MM.1S (cell line): ENCODE measurements around the gene ZNF398.

Experiments
- DNase-seq: peaks from one replicate; pipeline ENCODE4 v3.0.0-alpha.2; 2015
- H2AFZ ChIP-seq: fragments of 300-600 bp; sonication (generic); 2 replicates; pipeline ENCODE4 v1.6.0; 2016; ENCODE audit warnings: antibody characterized with exemption, low read length
- H3F3A ChIP-seq: fragments of 300-600 bp; sonication (generic); 2 replicates; pipeline ENCODE4 v1.6.1; 2016; ENCODE audit warnings: mild to moderate bottlenecking, antibody characterized with exemption, low read length, moderate library complexity, mixed read lengths; ENCODE audit not compliant: insufficient read depth
- H3K27ac ChIP-seq: fragments of 300-600 bp; sonication (generic); 2 replicates; pipeline ENCODE4 v1.5.1; 2016; ENCODE audit warnings: mild to moderate bottlenecking, low read length
- H3K27me3 ChIP-seq: fragments of 300-600 bp; sonication (generic); replicated peaks from 2 replicates; pipeline ENCODE4 v1.6.0; 2016; ENCODE audit warnings: low read length; ENCODE audit not compliant: insufficient read depth
- H3K36me3 ChIP-seq: fragments of 300-600 bp; sonication (generic); replicated peaks from 2 replicates; pipeline ENCODE4 v1.6.1; 2016; ENCODE audit warnings: mild to moderate bottlenecking, low read length, mixed read lengths; ENCODE audit not compliant: insufficient read depth
- H3K4me1 ChIP-seq: fragments of 300-600 bp; sonication (generic); 2 replicates; pipeline ENCODE4 v1.6.1; 2016; ENCODE audit warnings: low read length, mixed read lengths
- H3K4me2 ChIP-seq: fragments of 300-600 bp; sonication (generic); 2 replicates; pipeline ENCODE4 v1.6.0; 2016; ENCODE audit warnings: low read depth, low read length
- H3K4me3 ChIP-seq: fragments of 300-600 bp; sonication (generic); 2 replicates; pipeline ENCODE4 v1.5.1; 2016; ENCODE audit warnings: low read length, mixed read lengths
- H3K79me2 ChIP-seq: fragments of 300-600 bp; sonication (generic); 2 replicates; pipeline ENCODE4 v1.6.1; 2016; ENCODE audit warnings: mixed run types, low read length, mixed read lengths
- H3K9ac ChIP-seq: fragments of 300-600 bp; sonication (generic); 2 replicates; pipeline ENCODE4 v1.6.1; 2016; ENCODE audit warnings: low read length, mixed read lengths
- H3K9me2 ChIP-seq: fragments of 300-600 bp; sonication (generic); replicated peaks from 2 replicates; pipeline ENCODE4 v1.6.1; 2016; ENCODE audit warnings: mild to moderate bottlenecking, low read length, mixed read lengths; ENCODE audit not compliant: insufficient read depth
- H3K9me3 ChIP-seq: fragments of 300-600 bp; sonication (generic); replicated peaks from 2 replicates; pipeline ENCODE4 v1.6.1; 2016; ENCODE audit warnings: mild to moderate bottlenecking, low read length, mixed read lengths; ENCODE audit not compliant: insufficient read depth
- H4K20me1 ChIP-seq: fragments of 300-600 bp; sonication (generic); 2 replicates; pipeline ENCODE4 v1.6.1; 2016; ENCODE audit warnings: mild to moderate bottlenecking, low read length, moderate library complexity, mixed read lengths; ENCODE audit not compliant: insufficient read depth
- EZH2 ChIP-seq: fragments of 300-600 bp; sonication (generic); optimal IDR thresholded peaks from 2 replicates; pipeline ENCODE3; 2017; ENCODE audit warnings: low read depth, mild to moderate bottlenecking, antibody characterized with exemption, low read length, mixed read lengths
- EZH2phosphoT487 ChIP-seq: fragments of 300-600 bp; sonication (generic); IDR thresholded peaks from 2 replicates; pipeline ENCODE4 v1.6.1; 2018; ENCODE audit warnings: antibody characterized with exemption, low read length
- TF ChIP-seq, protein P1 (sequence below): fragments of 300-600 bp; sonication (generic); IDR thresholded peaks from 2 replicates; pipeline ENCODE4 v1.5.1; 2016; ENCODE audit warnings: antibody characterized with exemption, low read length, mixed read lengths

The ZNF398 gene

DNA sequence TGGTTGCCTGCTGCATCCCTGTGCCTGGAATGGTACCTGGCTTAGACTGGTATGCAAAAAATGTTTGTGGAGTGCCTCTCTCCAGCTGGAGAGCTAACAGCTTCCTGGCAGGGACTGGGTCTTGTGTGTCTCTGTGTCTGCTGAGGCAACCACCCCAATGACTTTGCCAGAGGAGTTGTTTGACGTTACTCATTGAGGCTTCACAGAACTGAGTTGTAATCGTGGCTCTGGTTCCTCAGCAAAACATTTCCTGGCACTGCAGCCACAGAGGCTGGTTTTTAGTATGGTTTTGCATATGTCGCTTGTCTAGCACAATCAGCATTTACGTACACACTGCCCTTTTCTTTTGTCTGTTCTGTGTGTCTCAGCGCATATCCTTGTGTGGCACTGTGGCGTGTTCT lies 55.6 kb downstream of the ZNF398 start:
- Histone ChIP-seq H3K4me1 (no peaks in the 10 kb centered on the region), H2AFZ (no peak overlapping the region), H3K9me2 (no peaks in the 10 kb centered on the region), H3K4me2 (no peak overlapping the region), H3K27me3 (no peaks in the 10 kb centered on the region), H4K20me1 (no peaks in the 10 kb centered on the region; the same call in 1 of the 2 replicates), H3K27ac (no peak overlapping the region), H3K79me2 (peaks cover 59% of the 10 kb centered on the region), H3K36me3 (peaks cover 33% of the 10 kb centered on the region), H3F3A (no peaks in the 10 kb centered on the region), H3K4me3 (no peak overlapping the region), H3K9ac (no peak overlapping the region), H3K9me3 (no peaks in the 10 kb centered on the region)
- TF ChIP-seq EZH2phosphoT487 (no peak), EZH2 (no peak)
- TF ChIP-seq, protein P1, sequence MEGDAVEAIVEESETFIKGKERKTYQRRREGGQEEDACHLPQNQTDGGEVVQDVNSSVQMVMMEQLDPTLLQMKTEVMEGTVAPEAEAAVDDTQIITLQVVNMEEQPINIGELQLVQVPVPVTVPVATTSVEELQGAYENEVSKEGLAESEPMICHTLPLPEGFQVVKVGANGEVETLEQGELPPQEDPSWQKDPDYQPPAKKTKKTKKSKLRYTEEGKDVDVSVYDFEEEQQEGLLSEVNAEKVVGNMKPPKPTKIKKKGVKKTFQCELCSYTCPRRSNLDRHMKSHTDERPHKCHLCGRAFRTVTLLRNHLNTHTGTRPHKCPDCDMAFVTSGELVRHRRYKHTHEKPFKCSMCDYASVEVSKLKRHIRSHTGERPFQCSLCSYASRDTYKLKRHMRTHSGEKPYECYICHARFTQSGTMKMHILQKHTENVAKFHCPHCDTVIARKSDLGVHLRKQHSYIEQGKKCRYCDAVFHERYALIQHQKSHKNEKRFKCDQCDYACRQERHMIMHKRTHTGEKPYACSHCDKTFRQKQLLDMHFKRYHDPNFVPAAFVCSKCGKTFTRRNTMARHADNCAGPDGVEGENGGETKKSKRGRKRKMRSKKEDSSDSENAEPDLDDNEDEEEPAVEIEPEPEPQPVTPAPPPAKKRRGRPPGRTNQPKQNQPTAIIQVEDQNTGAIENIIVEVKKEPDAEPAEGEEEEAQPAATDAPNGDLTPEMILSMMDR: no peak
- DNase-seq: no peak

DNA sequence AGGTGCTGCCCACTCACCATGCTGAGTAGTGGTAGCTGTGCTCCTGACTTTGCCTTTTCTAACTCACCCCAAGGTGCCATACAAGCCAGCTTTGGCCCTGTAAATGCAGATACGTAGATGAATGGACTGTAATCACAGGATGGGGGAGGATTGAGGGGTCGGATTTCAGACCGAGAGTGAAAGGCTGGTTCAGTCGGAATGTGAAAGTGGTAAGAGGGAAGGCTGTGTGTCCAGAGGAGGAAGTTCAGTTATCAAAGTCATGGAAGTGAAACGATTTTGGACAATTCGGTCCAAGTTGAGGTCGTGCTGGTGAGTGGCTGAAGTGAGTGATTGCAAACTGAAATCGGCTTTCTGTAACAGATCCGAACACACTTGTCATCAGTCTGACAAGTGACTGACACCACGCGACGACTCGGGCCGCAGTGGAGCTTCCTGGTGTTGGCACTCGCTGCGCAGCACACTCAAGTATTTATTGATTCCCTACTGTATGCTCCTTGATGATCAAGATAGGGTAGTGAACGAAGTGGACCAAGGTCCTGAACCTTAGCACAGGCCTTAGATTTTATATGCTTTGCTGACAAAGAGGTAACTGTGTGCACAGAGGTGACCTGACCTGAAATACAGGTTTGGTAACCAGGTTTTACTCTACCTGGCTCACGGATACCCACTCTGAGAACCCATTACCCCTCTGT lies 58.6 kb downstream of the ZNF398 start:
- no peaks in the 10 kb centered on the region for H3K4me1 ChIP-seq
- H3K4me3 ChIP-seq: no peak overlapping the region
- H3K9ac ChIP-seq: no peak overlapping the region
- H2AFZ ChIP-seq: no peak overlapping the region
- no peaks in the 10 kb centered on the region for H3K9me2 ChIP-seq
- H3K4me2 ChIP-seq: no peak overlapping the region
- no peaks in the 10 kb centered on the region; the same call in 1 of the 2 replicates for H4K20me1 ChIP-seq
- peaks cover 32% of the 10 kb centered on the region for H3K79me2 ChIP-seq
- no peak for DNase-seq
- no peaks in the 10 kb centered on the region for H3F3A ChIP-seq
- H3K27ac ChIP-seq: no peak overlapping the region
- TF ChIP-seq EZH2: no peak
- TF ChIP-seq, protein P1: no peak
- no peak for TF ChIP-seq EZH2phosphoT487
- no peaks in the 10 kb centered on the region for H3K9me3 ChIP-seq
- H3K36me3 ChIP-seq: peaks cover 29% of the 10 kb centered on the region
- no peaks in the 10 kb centered on the region for H3K27me3 ChIP-seq

DNA sequence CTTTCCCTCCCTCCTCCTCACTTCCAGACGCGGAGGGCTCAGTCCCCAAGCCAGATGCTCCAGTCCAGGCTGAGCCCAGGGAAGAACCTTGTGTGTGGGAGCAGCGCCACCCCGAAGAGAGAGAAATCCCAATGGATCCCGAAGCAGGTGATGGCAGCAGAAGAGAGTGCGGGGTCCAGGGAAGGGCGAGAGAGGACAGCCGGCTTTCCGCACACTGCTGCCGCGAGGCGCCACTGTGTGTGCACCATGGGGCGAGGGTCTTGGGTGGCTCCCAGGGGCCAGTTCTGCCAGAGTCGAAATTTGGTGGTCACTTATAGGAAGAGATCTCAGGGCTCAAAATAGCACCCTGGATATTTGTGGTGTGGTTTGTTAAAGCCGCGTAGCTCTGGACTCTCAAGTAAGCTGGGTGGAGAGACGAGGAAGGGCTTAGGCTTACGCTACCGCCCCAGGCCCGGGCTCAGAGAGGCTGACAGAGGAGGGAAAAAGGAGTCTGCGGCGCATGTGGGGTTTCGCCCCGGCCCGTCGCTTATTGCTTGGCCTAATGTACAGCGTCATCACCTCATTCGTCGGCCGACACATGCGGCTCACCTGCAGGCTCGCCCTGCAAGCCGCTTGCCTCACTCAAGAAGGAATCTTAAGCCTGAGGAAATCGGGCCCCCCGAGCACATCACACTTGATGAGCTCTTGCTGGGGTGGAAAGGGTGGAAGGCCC lies 60.2 kb downstream of the ZNF398 start:
- no peak overlapping the region for H3K4me2 ChIP-seq
- H3F3A ChIP-seq: no peaks in the 10 kb centered on the region
- no peaks in the 10 kb centered on the region for H4K20me1 ChIP-seq
- no peaks in the 10 kb centered on the region for H3K9me2 ChIP-seq
- no peaks in the 10 kb centered on the region for H3K9me3 ChIP-seq
- H3K27ac ChIP-seq: no peak overlapping the region
- DNase-seq: no peak
- no peaks in the 10 kb centered on the region for H3K27me3 ChIP-seq
- H3K4me3 ChIP-seq: no peak overlapping the region
- no peak overlapping the region for H2AFZ ChIP-seq
- peaks cover 22% of the 10 kb centered on the region for H3K79me2 ChIP-seq
- H3K36me3 ChIP-seq: peaks cover 25% of the 10 kb centered on the region
- TF ChIP-seq EZH2 (no peak), EZH2phosphoT487 (no peak)
- TF ChIP-seq, protein P1: no peak
- no peak overlapping the region for H3K9ac ChIP-seq
- no peaks in the 10 kb centered on the region for H3K4me1 ChIP-seq
